ENCODE data around the gene ADCY6.

DNA sequence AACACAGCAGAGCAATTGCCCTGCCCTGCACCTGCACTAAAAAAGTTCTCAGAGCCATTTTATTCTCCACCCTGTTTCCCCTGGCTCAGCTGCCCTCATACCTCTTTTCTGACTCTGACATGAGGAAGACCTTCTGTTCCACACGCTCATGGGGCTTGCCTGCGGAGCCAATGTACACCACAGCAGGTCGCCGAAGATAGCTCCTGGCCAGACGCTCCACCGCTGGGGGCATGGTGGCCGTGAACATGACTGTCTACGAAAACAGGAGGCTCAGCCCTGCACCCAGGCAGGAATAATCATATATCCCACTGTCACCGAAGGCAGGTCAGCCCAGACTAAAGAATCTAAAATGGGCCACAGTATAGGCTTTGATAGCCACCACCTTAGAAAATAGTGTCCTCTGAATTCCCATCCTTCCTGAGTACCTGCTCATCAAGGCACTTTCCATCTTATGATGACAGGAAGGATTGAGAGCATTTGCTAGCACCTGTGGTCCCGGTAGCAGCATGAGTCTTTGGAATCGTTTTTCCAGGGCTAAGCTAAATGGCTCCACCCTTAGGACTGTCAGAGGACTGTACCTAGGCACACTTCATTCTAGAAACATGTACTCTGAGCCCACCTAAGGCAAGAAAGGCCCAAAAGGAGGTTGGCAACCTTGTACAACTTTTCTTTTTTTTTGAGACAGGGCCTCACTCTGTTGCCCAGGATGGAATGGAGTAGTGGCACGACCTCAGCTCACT is 43.6 kb upstream of the ADCY6 start:
- no peak for TF ChIP-seq EZH2 (IDR thresholded peaks at IDR 0.05; ENCODE audit: low read length, unreplicated experiment)
- TF ChIP-seq, protein P1, sequence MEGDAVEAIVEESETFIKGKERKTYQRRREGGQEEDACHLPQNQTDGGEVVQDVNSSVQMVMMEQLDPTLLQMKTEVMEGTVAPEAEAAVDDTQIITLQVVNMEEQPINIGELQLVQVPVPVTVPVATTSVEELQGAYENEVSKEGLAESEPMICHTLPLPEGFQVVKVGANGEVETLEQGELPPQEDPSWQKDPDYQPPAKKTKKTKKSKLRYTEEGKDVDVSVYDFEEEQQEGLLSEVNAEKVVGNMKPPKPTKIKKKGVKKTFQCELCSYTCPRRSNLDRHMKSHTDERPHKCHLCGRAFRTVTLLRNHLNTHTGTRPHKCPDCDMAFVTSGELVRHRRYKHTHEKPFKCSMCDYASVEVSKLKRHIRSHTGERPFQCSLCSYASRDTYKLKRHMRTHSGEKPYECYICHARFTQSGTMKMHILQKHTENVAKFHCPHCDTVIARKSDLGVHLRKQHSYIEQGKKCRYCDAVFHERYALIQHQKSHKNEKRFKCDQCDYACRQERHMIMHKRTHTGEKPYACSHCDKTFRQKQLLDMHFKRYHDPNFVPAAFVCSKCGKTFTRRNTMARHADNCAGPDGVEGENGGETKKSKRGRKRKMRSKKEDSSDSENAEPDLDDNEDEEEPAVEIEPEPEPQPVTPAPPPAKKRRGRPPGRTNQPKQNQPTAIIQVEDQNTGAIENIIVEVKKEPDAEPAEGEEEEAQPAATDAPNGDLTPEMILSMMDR (conservative IDR thresholded peaks at IDR 0.05; ENCODE audit: low read depth, low read length): no peak
